ENCODE results near the gene ADAMTS19.

Gene ADAMTS19

DNA sequence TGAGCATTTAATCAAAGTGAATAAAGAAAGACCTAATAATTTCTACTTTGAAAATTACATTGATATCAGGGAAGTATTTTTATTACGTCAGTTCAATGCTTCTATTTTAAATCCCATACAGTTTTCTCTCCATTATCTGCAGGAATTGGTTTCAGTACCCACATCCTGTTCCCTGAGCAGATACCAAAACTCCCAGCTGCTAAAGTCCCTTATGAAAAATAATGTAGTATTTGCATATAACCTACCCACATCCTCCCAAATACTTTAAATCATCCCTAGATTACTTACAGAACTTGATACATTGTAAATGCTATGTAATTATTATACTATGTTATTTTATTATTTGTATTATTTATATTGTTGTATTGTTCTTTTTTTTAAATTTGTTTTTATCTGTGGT is 162.4 kb downstream of the ADAMTS19 start:
- TF ChIP-seq EP300 (IDR thresholded peaks at IDR 0.05; ENCODE audit: borderline replicate concordance): no peak
- TF ChIP-seq, protein P1, sequence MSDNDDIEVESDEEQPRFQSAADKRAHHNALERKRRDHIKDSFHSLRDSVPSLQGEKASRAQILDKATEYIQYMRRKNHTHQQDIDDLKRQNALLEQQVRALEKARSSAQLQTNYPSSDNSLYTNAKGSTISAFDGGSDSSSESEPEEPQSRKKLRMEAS (IDR thresholded peaks at IDR 0.05): no peak
- no peak for TF ChIP-seq TAF1 (IDR thresholded peaks at IDR 0.05; ENCODE audit: low read depth)
- TF ChIP-seq ZBTB7A (IDR thresholded peaks at IDR 0.05; ENCODE audit: low read depth): no peak
- no peak for TF ChIP-seq RAD21 (IDR thresholded peaks at IDR 0.05; ENCODE audit: low read depth)
- no peak for TF ChIP-seq FOXM1 (IDR thresholded peaks at IDR 0.05; ENCODE audit: borderline replicate concordance, low read depth)
- TF ChIP-seq EGR1 (IDR thresholded peaks at IDR 0.05): no peak
- no peak for TF ChIP-seq TCF12 (IDR thresholded peaks at IDR 0.05; ENCODE audit: low read depth)
- TF ChIP-seq, protein P2, sequence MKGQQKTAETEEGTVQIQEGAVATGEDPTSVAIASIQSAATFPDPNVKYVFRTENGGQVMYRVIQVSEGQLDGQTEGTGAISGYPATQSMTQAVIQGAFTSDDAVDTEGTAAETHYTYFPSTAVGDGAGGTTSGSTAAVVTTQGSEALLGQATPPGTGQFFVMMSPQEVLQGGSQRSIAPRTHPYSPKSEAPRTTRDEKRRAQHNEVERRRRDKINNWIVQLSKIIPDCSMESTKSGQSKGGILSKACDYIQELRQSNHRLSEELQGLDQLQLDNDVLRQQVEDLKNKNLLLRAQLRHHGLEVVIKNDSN (IDR thresholded peaks at IDR 0.05): no peak
- no peak for TF ChIP-seq CEBPB (IDR thresholded peaks at IDR 0.05)
- TF ChIP-seq, protein P3, sequence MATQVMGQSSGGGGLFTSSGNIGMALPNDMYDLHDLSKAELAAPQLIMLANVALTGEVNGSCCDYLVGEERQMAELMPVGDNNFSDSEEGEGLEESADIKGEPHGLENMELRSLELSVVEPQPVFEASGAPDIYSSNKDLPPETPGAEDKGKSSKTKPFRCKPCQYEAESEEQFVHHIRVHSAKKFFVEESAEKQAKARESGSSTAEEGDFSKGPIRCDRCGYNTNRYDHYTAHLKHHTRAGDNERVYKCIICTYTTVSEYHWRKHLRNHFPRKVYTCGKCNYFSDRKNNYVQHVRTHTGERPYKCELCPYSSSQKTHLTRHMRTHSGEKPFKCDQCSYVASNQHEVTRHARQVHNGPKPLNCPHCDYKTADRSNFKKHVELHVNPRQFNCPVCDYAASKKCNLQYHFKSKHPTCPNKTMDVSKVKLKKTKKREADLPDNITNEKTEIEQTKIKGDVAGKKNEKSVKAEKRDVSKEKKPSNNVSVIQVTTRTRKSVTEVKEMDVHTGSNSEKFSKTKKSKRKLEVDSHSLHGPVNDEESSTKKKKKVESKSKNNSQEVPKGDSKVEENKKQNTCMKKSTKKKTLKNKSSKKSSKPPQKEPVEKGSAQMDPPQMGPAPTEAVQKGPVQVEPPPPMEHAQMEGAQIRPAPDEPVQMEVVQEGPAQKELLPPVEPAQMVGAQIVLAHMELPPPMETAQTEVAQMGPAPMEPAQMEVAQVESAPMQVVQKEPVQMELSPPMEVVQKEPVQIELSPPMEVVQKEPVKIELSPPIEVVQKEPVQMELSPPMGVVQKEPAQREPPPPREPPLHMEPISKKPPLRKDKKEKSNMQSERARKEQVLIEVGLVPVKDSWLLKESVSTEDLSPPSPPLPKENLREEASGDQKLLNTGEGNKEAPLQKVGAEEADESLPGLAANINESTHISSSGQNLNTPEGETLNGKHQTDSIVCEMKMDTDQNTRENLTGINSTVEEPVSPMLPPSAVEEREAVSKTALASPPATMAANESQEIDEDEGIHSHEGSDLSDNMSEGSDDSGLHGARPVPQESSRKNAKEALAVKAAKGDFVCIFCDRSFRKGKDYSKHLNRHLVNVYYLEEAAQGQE (IDR thresholded peaks at IDR 0.05; ENCODE audit: low read depth): no peak

DNA sequence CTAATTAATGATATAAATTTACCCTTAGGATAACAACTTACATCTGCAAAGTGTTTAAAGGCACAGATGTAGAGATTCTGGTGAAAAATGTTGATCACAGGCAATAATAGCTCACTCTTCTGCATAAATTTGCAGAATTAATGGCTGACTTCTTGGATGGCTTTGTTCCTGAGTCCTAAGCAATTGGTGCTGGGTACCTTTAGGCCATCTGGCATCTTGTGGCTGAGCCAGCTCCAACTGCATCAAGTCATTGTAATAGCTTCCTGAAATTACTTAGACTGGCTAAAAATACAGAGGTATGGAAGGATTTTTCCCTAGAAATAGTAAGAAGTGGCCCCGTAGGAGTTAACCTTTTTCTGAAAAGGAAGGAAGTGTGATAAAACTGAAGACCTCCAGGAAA is 169.5 kb downstream of the ADAMTS19 start:
- TF ChIP-seq, protein P1 (IDR thresholded peaks at IDR 0.05): no peak
- TF ChIP-seq, protein P3 (IDR thresholded peaks at IDR 0.05; ENCODE audit: low read depth): no peak
- TF ChIP-seq NFIC (IDR thresholded peaks at IDR 0.05): no peak
- TF ChIP-seq CREB1 (IDR thresholded peaks at IDR 0.05; ENCODE audit: low read depth): no peak
- no peak for TF ChIP-seq TEAD4 (IDR thresholded peaks at IDR 0.05)
- TF ChIP-seq ZBTB7A (IDR thresholded peaks at IDR 0.05; ENCODE audit: low read depth): no peak
- no peak for TF ChIP-seq EGR1 (IDR thresholded peaks at IDR 0.05)
- TF ChIP-seq TAF1 (IDR thresholded peaks at IDR 0.05; ENCODE audit: low read depth): no peak
- TF ChIP-seq CEBPB (IDR thresholded peaks at IDR 0.05): no peak
- no peak for TF ChIP-seq YY1 (IDR thresholded peaks at IDR 0.05; ENCODE audit: low read depth)
- no peak for TF ChIP-seq EP300 (IDR thresholded peaks at IDR 0.05; ENCODE audit: borderline replicate concordance)
- TF ChIP-seq TCF12 (IDR thresholded peaks at IDR 0.05; ENCODE audit: low read depth): no peak
- TF ChIP-seq, protein P2 (IDR thresholded peaks at IDR 0.05): no peak
- TF ChIP-seq RAD21 (IDR thresholded peaks at IDR 0.05; ENCODE audit: low read depth): no peak
- TF ChIP-seq FOXM1 (IDR thresholded peaks at IDR 0.05; ENCODE audit: borderline replicate concordance, low read depth): no peak

DNA sequence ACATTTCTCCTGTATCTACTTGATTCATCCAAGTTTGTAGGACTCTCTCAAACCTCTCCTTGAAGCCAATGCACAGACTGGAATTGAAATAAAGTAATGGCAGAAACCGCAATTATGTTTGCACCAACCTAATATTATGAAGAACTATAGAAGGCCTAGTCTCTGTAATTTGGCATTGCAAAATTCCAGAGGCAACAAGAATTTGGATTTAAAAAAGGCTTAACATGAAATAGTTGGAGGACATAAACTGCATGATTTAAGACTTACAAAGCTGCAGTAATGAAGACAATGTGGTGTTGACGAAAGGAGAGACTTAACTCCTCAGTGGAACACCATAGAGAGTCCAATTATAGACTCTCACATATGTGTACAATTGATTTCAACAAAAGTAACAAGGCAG is 170.0 kb downstream of the ADAMTS19 start:
- TF ChIP-seq TAF1 (IDR thresholded peaks at IDR 0.05; ENCODE audit: low read depth): no peak
- no peak for TF ChIP-seq EP300 (IDR thresholded peaks at IDR 0.05; ENCODE audit: borderline replicate concordance)
- TF ChIP-seq NFIC (IDR thresholded peaks at IDR 0.05): no peak
- TF ChIP-seq RAD21 (IDR thresholded peaks at IDR 0.05; ENCODE audit: low read depth): no peak
- no peak for TF ChIP-seq TEAD4 (IDR thresholded peaks at IDR 0.05)
- TF ChIP-seq CEBPB (IDR thresholded peaks at IDR 0.05): no peak

DNA sequence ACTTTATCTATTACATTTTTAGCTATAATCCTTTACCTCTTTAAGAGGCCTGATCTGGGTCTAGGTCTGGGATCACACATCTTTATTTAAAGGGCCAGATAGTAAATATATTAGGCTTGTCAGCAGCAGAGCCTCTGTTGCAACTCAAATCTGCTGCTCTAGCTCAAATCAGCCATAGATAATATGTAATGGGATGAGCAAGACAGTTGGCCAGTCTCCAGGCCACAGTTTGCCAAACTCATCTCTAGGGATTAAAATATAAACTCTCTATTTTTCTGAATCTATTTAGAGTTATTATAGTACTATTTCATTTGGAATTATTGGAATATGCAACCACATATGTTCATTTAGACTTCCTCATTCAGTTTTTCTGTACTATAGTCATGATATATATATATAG is 171.9 kb downstream of the ADAMTS19 start:
- TF ChIP-seq, protein P1 (IDR thresholded peaks at IDR 0.05): no peak
- no peak for TF ChIP-seq EGR1 (IDR thresholded peaks at IDR 0.05)
- TF ChIP-seq, protein P2 (IDR thresholded peaks at IDR 0.05): no peak
- TF ChIP-seq RAD21 (IDR thresholded peaks at IDR 0.05; ENCODE audit: low read depth): no peak
- TF ChIP-seq EP300 (IDR thresholded peaks at IDR 0.05; ENCODE audit: borderline replicate concordance): no peak

DNA sequence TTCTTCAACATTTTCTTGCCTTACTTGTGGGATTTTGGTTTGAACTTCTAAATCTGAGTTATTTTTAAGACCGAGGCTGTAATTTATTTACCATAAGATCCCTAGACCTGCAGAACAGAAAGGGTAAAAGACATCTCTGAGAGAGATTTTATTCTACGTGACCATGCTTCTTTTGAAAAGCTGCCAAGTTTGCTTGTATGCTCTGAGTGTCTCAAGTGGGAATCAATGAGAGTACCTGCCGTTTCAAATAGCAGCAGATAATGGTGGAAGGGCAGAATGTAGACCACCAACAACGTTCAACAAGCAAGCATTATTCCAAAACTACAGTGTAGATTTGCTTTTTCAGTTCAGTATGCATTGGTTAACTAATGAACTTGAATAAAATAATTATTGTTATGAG is 179.2 kb downstream of the ADAMTS19 start:
- TF ChIP-seq, protein P3 (IDR thresholded peaks at IDR 0.05; ENCODE audit: low read depth): no peak
- TF ChIP-seq EGR1 (IDR thresholded peaks at IDR 0.05) (no peak), RAD21 (IDR thresholded peaks at IDR 0.05; ENCODE audit: low read depth) (no peak), TAF1 (IDR thresholded peaks at IDR 0.05; ENCODE audit: low read depth) (no peak), TEAD4 (IDR thresholded peaks at IDR 0.05) (no peak), EP300 (IDR thresholded peaks at IDR 0.05; ENCODE audit: borderline replicate concordance) (no peak), FOXM1 (IDR thresholded peaks at IDR 0.05; ENCODE audit: borderline replicate concordance, low read depth) (no peak), CREB1 (IDR thresholded peaks at IDR 0.05; ENCODE audit: low read depth) (no peak), NFIC (IDR thresholded peaks at IDR 0.05) (no peak), ZBTB7A (IDR thresholded peaks at IDR 0.05; ENCODE audit: low read depth) (no peak), YY1 (IDR thresholded peaks at IDR 0.05; ENCODE audit: low read depth) (no peak), CEBPB (IDR thresholded peaks at IDR 0.05) (no peak), TCF12 (IDR thresholded peaks at IDR 0.05; ENCODE audit: low read depth) (no peak)
- TF ChIP-seq, protein P1 (IDR thresholded peaks at IDR 0.05): no peak
- TF ChIP-seq, protein P2 (IDR thresholded peaks at IDR 0.05): no peak
